ENCODE measurements around the gene JTB. TPM values are rescaled to one million over a fixed set of nuclear protein-coding genes. Genes with fewer than 3 reads are reported as not detected.

The JTB gene
- total and polyA plus RNA-seq, 5 donors, result 92.1 to 143 (median 107) TPM

DNA sequence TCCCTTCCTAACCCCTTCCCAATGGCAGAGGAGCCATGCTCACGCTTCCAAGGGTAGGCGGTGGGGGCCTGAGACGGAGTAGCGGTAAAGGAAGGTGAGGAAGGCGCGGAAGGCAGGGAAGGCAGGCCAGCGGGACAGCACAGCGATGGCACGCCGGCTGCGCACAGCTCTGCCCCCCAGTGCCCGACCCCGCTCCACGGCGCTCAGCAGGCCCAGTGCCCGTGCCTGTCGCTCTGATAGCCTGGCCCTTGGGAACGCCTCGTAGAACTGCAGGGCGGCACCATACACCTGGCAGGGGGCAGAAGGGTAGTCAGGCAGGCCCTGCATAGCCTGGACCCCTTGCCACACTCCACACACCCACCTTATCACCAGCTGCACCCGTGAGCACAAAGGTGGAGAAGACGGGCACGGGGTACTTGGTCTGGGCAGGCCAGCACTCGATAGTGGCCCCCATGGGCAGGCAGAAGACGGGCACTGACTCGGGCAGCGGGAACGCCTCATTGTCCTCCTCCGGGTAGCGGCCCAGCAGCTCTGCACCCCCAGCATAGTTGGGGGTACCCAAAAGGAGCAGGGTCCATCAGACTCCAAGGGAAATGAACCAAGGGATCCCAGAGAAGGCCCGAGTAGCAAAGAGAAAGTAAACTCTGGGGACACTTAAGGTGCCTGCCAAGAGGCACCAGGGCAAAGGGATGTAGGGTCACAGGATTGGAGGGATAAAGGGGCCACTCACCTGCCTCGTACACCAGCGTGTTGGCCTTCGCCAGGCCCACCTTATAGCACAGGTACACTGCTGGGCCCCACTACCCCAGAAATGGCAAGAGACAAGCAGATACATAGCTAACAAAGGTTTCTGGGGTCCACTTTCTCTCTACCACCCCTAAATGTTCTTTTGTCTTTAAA lies 35.4 kb downstream of the JTB start:
- DNase-seq (peak in 2 of 3 donors; percentile 51 to 61), ATAC-seq (no peak)
- WGBS, result 95% methylated on average over 34 of the region's 34 CpGs
- no peak overlapping the region for H3K4me3 ChIP-seq (ENCODE audit: low read length)
- intact Hi-C loops (cut with DNase I), result no loop called here
- peaks cover 2% of the 10 kb centered on the region for H3K4me1 ChIP-seq (ENCODE audit: control insufficient read depth, insufficient read depth, low read length)
- no peaks in the 10 kb centered on the region for H3K27me3 ChIP-seq (ENCODE audit: control insufficient read depth, insufficient read depth)
- no peaks in the 10 kb centered on the region for H3K9me3 ChIP-seq (ENCODE audit: control insufficient read depth, low read length)
- H3K27ac ChIP-seq (ENCODE audit: low read length), result no peak overlapping the region

- Histone ChIP-seq H3K27me3 (ENCODE audit: control insufficient read depth, insufficient read depth) (no peaks in the 10 kb centered on the region), H3K27ac (ENCODE audit: low read length) (no peak overlapping the region), H3K4me1 (ENCODE audit: control insufficient read depth, insufficient read depth, low read length) (peaks cover 2% of the 10 kb centered on the region), H3K4me3 (ENCODE audit: low read length) (no peak overlapping the region), H3K9me3 (ENCODE audit: control insufficient read depth, low read length) (no peaks in the 10 kb centered on the region)
- peak in 1 of 3 donors; percentile 20 for DNase-seq
- no peak for ATAC-seq
- intact Hi-C loops (cut with DNase I), result no loop called here
- WGBS, result 88% methylated on average over 8 of the region's 8 CpGs
These were observed 36.7 kb downstream of the JTB start for GRCh38 chr1:153940756-153941155.

GRCh38 chr1:153939476-153939875 lies 38.0 kb downstream of the JTB start:
- H3K9me3 ChIP-seq (ENCODE audit: control insufficient read depth, low read length), result no peaks in the 10 kb centered on the region
- no peaks in the 10 kb centered on the region for H3K4me1 ChIP-seq (ENCODE audit: control insufficient read depth, insufficient read depth, low read length)
- H3K27me3 ChIP-seq (ENCODE audit: control insufficient read depth, insufficient read depth), result no peaks in the 10 kb centered on the region
- H3K4me3 ChIP-seq (ENCODE audit: low read length), result no peak overlapping the region
- ATAC-seq, result no peak
- intact Hi-C loops (cut with DNase I), result no loop called here
- DNase-seq, result peak in 1 of 3 donors; percentile 16
- H3K27ac ChIP-seq (ENCODE audit: low read length), result no peak overlapping the region
- 91% methylated on average over 12 of the region's 12 CpGs for WGBS

DNA sequence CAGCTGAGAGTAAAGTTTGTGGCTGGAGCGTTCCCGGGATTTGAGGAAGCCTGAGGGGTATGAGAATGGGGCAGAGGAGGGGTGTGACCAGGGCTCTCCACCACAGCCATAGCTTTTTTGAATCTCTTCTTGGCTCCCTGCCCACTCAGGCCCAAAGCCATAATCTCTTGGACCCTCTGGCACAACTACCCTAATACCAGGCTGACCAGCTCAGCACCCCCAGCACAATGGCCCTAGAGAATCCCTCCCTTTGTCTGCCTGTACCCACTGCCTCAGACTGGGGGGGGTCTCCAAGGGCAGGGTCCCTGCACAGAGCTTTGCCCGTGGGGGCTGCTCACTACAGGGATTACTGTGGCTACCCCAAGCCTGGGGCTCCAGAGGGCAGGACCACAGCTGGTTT lies 38.5 kb downstream of the JTB start:
- intact Hi-C loops (cut with DNase I), result no loop called here
- WGBS, result 85% methylated on average over 3 of the region's 3 CpGs
- peak in 1 of 3 donors; percentile 24 for DNase-seq
- no peaks in the 10 kb centered on the region for H3K27me3 ChIP-seq (ENCODE audit: control insufficient read depth, insufficient read depth)
- no peak overlapping the region for H3K4me3 ChIP-seq (ENCODE audit: low read length)
- ATAC-seq, result no peak
- no peaks in the 10 kb centered on the region for H3K4me1 ChIP-seq (ENCODE audit: control insufficient read depth, insufficient read depth, low read length)
- H3K27ac ChIP-seq (ENCODE audit: low read length), result no peak overlapping the region
- H3K9me3 ChIP-seq (ENCODE audit: control insufficient read depth, low read length), result no peaks in the 10 kb centered on the region

DNA sequence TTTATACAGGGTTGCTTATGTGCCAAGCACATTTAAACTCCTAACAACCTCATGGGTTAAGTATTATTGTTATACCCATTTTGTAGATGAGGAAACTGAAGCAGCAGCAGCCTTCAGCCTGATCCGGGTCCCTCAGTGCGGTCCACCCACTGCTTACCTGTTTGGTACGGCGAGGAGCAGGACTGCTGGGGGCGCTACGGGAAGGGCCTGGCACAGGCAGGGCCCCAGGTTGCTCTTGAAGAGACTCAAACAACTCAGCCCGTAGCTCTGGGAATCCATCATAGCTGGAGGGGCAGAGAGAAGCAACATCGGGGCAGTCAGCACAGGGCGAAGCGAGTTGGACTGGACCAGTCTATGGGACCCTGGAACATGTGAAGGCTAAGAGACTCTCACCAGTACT lies 40.1 kb downstream of the JTB start:
- peak in 1 of 3 donors; percentile 30 for DNase-seq

GRCh38 chr1:153936011-153936802 lies 41.3 kb downstream of the JTB start:
- ATAC-seq, result no peak
- H3K4me3 ChIP-seq (ENCODE audit: low read length), result no peak overlapping the region
- no peak overlapping the region for H3K27ac ChIP-seq (ENCODE audit: low read length)
- intact Hi-C loops (cut with DNase I), result no loop called here
- no peaks in the 10 kb centered on the region for H3K27me3 ChIP-seq (ENCODE audit: control insufficient read depth, insufficient read depth)
- WGBS, result 94% methylated on average over 12 of the region's 12 CpGs
- no peaks in the 10 kb centered on the region for H3K4me1 ChIP-seq (ENCODE audit: control insufficient read depth, insufficient read depth, low read length)
- DNase-seq, result peak in 1 of 3 donors; percentile 23
- H3K9me3 ChIP-seq (ENCODE audit: control insufficient read depth, low read length), result no peaks in the 10 kb centered on the region

More for the DNA sequence above, 40.1 kb downstream of the JTB start:
- WGBS, result 96% methylated on average over 10 of the region's 10 CpGs
- Histone ChIP-seq H3K27me3 (ENCODE audit: control insufficient read depth, insufficient read depth) (no peaks in the 10 kb centered on the region), H3K27ac (ENCODE audit: low read length) (no peak overlapping the region), H3K4me1 (ENCODE audit: control insufficient read depth, insufficient read depth, low read length) (no peaks in the 10 kb centered on the region), H3K4me3 (ENCODE audit: low read length) (no peak overlapping the region), H3K9me3 (ENCODE audit: control insufficient read depth, low read length) (no peaks in the 10 kb centered on the region)
- no peak for ATAC-seq
- intact Hi-C loops (cut with DNase I), result no loop called here

GRCh38 chr1:153934746-153935145 lies 42.7 kb downstream of the JTB start:
- Histone ChIP-seq H3K4me1 (ENCODE audit: control insufficient read depth, insufficient read depth, low read length) (no peaks in the 10 kb centered on the region), H3K4me3 (ENCODE audit: low read length) (no peak overlapping the region), H3K27me3 (ENCODE audit: control insufficient read depth, insufficient read depth) (no peaks in the 10 kb centered on the region), H3K27ac (ENCODE audit: low read length) (no peak overlapping the region), H3K9me3 (ENCODE audit: control insufficient read depth, low read length) (no peaks in the 10 kb centered on the region)
- WGBS, result 91% methylated on average over 9 of the region's 9 CpGs
- ATAC-seq (no peak), DNase-seq (peak in 1 of 3 donors; percentile 40)
- intact Hi-C loops (cut with DNase I), result no loop called here

- 95% methylated on average over 11 of the region's 11 CpGs for WGBS
- intact Hi-C loops (cut with DNase I), result no loop called here
These were observed 43.5 kb downstream of the JTB start for GRCh38 chr1:153933955-153934354.

GRCh38 chr1:153933430-153933829 lies 44.0 kb downstream of the JTB start:
- intact Hi-C loops (cut with DNase I), result no loop called here
- Histone ChIP-seq H3K9me3 (ENCODE audit: control insufficient read depth, low read length) (no peaks in the 10 kb centered on the region), H3K4me3 (ENCODE audit: low read length) (no peak overlapping the region), H3K4me1 (ENCODE audit: control insufficient read depth, insufficient read depth, low read length) (peaks cover 3% of the 10 kb centered on the region), H3K27me3 (ENCODE audit: control insufficient read depth, insufficient read depth) (no peaks in the 10 kb centered on the region), H3K27ac (ENCODE audit: low read length) (no peak overlapping the region)
- DNase-seq (peak in 1 of 3 donors; percentile 60), ATAC-seq (no peak)
- 89% methylated on average over 14 of the region's 14 CpGs for WGBS

More at GRCh38 chr1:153933955-153934354, 43.5 kb downstream of the JTB start:
- H3K4me3 ChIP-seq (ENCODE audit: low read length), result no peak overlapping the region
- DNase-seq (peak in 1 of 3 donors; percentile 25), ATAC-seq (no peak)
- no peak overlapping the region for H3K27ac ChIP-seq (ENCODE audit: low read length)
- no peaks in the 10 kb centered on the region for H3K9me3 ChIP-seq (ENCODE audit: control insufficient read depth, low read length)
- H3K4me1 ChIP-seq (ENCODE audit: control insufficient read depth, insufficient read depth, low read length), result peaks cover under 1% of the 10 kb centered on the region
- no peaks in the 10 kb centered on the region for H3K27me3 ChIP-seq (ENCODE audit: control insufficient read depth, insufficient read depth)

DNA sequence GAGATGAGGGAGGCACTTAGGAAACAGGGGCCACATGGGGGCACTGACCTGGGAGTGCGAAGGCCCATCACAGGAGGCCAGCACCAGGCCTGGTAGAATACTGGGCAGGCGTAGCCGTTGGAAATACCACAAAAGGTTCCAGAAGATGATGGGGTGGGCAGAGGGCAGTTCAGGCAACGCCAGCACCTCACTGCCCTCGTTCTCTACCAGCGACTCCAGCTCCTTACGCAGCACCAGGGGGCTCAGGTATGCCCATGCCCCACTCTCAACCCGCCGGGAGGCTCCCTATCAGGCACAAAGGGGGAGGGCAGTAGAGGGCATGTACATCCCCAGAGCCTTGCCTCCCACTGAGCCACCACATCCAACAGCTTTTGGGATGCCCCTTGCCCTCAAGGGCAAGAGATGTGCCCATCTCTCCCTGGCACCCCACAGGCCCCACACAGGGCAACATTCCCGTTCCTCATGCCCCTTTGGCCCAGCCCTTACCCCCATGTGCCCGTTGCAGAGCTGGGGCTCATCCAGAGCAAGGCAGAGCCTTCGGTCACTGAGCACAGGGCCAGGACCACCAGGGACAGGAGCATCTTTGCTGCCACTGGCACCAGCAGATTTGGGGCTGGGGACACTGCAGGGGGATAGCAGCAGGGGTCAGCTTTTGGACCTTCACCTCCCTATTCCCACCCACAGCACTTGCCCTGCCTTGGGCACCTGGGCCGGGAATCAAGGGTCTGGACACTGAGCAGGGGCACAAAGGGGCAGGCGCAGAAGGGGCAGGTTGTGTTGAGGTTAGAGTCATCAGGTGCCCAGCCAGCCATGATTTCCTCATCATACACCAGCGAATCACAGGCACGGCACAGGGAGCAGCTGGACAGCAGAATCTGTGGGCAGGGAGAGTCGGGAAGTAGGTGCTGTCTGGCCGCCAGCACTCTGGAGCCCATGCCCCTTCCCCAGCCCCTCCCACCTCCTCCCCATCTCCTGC lies 45.0 kb downstream of the JTB start:
- H3K4me1 ChIP-seq (ENCODE audit: control insufficient read depth, insufficient read depth, low read length), result peaks cover 3% of the 10 kb centered on the region
- intact Hi-C loops (cut with DNase I), result no loop called here
- DNase-seq (peak in 1 of 3 donors; percentile 39), ATAC-seq (no peak)
- no peak overlapping the region for H3K27ac ChIP-seq (ENCODE audit: low read length)
- H3K27me3 ChIP-seq (ENCODE audit: control insufficient read depth, insufficient read depth), result no peaks in the 10 kb centered on the region
- H3K9me3 ChIP-seq (ENCODE audit: control insufficient read depth, low read length), result no peaks in the 10 kb centered on the region
- WGBS, result 93% methylated on average over 18 of the region's 18 CpGs
- no peak overlapping the region for H3K4me3 ChIP-seq (ENCODE audit: low read length)

Data from right cardiac atrium (tissue), 5 donors.